ENCODE results near the gene MTERF2. TPM values are rescaled to one million over a fixed set of nuclear protein-coding genes. Genes with fewer than 3 reads are reported as not detected.
A peak's percentile ranks its signal among the peaks of the same experiment; 100 is the strongest.

The MTERF2 gene
- total and polyA plus RNA-seq, 2 of the 13 experiments (the other 11 are each of a cell fraction or from before 2014, with no cell fraction given), result 8.0 to 11.6 TPM

DNA sequence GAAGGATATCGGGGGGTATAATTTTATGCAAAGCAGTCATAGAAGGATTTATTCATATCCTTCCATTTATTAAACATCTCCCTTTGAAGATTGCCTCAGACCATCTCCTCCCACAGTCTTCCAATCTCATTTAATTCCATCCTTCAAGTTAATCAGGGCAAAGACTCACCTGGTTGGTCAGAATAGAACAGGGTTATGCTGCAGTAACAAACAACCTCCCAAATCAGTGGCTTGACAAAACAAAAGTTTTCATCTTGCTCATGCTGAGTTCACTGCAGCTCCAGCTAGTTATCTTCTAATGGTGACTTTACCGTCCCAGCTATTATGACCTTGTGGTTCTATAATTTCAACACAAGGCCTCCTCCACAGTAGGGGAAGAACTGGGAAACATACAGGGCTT, 48.8 kb upstream of the MTERF2 start:
- DNase-seq (ENCODE audit: low spot score) (no peak), FAIRE-seq (no peak), ATAC-seq (no peak)
- ChIA-PET CTCF (ENCODE audit: low intra/inter-chr PET ratio, low total read pairs) (no interaction called here), POLR2A (no interaction called here)
- no peaks in the 10 kb centered on the region for H3K36me3 ChIP-seq (replicated peaks in 1 of 2; ENCODE audit: control insufficient read depth in 1 of 2, insufficient read depth in 2 of 2, low read length in 2 of 2)
- H3K4me3 ChIP-seq (replicated peaks in 1 of 3; ENCODE audit: insufficient read depth in 1 of 3, low read depth in 2 of 3, low read length in 3 of 3), result no peak overlapping the region
- no peak overlapping the region for H3K27ac ChIP-seq (ENCODE audit: extremely low read length, insufficient read depth, low read length)
- H3K9ac ChIP-seq (ENCODE audit: insufficient read depth, low read depth, low read length), result no peak overlapping the region
- 95% methylated on average over 2 of the region's 2 CpGs for WGBS (ENCODE audit: low lambda C conversion rate)
- H3K4me2 ChIP-seq (ENCODE audit: low read depth, low read length), result no peak overlapping the region
- no peaks in the 10 kb centered on the region for H4K20me1 ChIP-seq (ENCODE audit: insufficient read depth, low read length)
- no peaks in the 10 kb centered on the region for H3K9me3 ChIP-seq (ENCODE audit: low read length)
- TF ChIP-seq ZFP90 (CRISPR knock-in tag; IDR thresholded peaks at IDR 0.05; ENCODE audit: borderline replicate concordance), result no peak
- TF ChIP-seq PPARG (CRISPR knock-in tag; conservative IDR thresholded peaks at IDR 0.05), result no peak
- TF ChIP-seq ZNF12 (CRISPR knock-in tag; IDR thresholded peaks at IDR 0.05), result peak; percentile 81; the same call in 1 of the 2 replicates
- no peaks in the 10 kb centered on the region for H3K27me3 ChIP-seq (ENCODE audit: control insufficient read depth in 1 of 2, insufficient read depth in 2 of 2, low read length in 2 of 2)
- peaks cover 2% of the 10 kb centered on the region for H3K79me2 ChIP-seq (ENCODE audit: insufficient read depth, low read length)
- intact Hi-C loops (cut with micrococcal nuclease; ENCODE audit: unreplicated experiment), result no loop called here
- no TSS peak for BruUV-seq (replicated peaks)
- H2AFZ ChIP-seq (ENCODE audit: low read length), result no peak overlapping the region
- no peaks in the 10 kb centered on the region for H3K4me1 ChIP-seq (ENCODE audit: insufficient read depth, low read length)
- in situ Hi-C loops (cut with HindIII; ENCODE audit: extremely low pct_ligation_motif_present, low pct_unique_long_range_greater_than_20kb), result no loop called here

GRCh38 chr12:107033758-107034739, 47.1 kb upstream of the MTERF2 start:
- ChIA-PET POLR2A (no interaction called here), CTCF (ENCODE audit: low intra/inter-chr PET ratio, low total read pairs) (no interaction called here)
- Histone ChIP-seq H2AFZ (ENCODE audit: low read length) (no peak overlapping the region), H3K27me3 (ENCODE audit: control insufficient read depth in 1 of 2, insufficient read depth in 2 of 2, low read length in 2 of 2) (no peaks in the 10 kb centered on the region), H3K4me3 (replicated peaks in 1 of 3; ENCODE audit: insufficient read depth in 1 of 3, low read depth in 2 of 3, low read length in 3 of 3) (no peak overlapping the region), H3K9ac (ENCODE audit: insufficient read depth, low read depth, low read length) (no peak overlapping the region), H3K4me2 (ENCODE audit: low read depth, low read length) (no peak overlapping the region), H4K20me1 (ENCODE audit: insufficient read depth, low read length) (no peaks in the 10 kb centered on the region), H3K36me3 (replicated peaks in 1 of 2; ENCODE audit: control insufficient read depth in 1 of 2, insufficient read depth in 2 of 2, low read length in 2 of 2) (no peaks in the 10 kb centered on the region), H3K27ac (ENCODE audit: extremely low read length, insufficient read depth, low read length) (no peak overlapping the region), H3K9me3 (ENCODE audit: low read length) (no peaks in the 10 kb centered on the region), H3K79me2 (ENCODE audit: insufficient read depth, low read length) (peaks cover 5% of the 10 kb centered on the region), H3K4me1 (ENCODE audit: insufficient read depth, low read length) (peaks cover 4% of the 10 kb centered on the region; the same call in 1 of the 2 replicates)
- DNase-seq (ENCODE audit: low spot score), result no peak
- ATAC-seq, result no peak
- WGBS (ENCODE audit: low lambda C conversion rate), result 95% methylated on average over 9 of the region's 9 CpGs
- BruUV-seq (replicated peaks), result no TSS peak
- intact Hi-C loops (cut with micrococcal nuclease; ENCODE audit: unreplicated experiment), result no loop called here
- no peak for FAIRE-seq
- in situ Hi-C loops (cut with HindIII; ENCODE audit: extremely low pct_ligation_motif_present, low pct_unique_long_range_greater_than_20kb), result no loop called here
- TF ChIP-seq ZNF235 (CRISPR knock-in tag; IDR thresholded peaks at IDR 0.05; ENCODE audit: borderline replicate concordance) (no peak), SMARCC2 (IDR thresholded peaks at IDR 0.05) (no peak), WIZ (CRISPR knock-in tag; IDR thresholded peaks at IDR 0.05) (no peak), REL (CRISPR knock-in tag; conservative IDR thresholded peaks at IDR 0.05) (no peak), MTF2 (CRISPR knock-in tag; IDR thresholded peaks at IDR 0.05; ENCODE audit: borderline replicate concordance) (no peak), ZNF260 (CRISPR knock-in tag; IDR thresholded peaks at IDR 0.05; ENCODE audit: borderline replicate concordance, low read depth) (no peak), RBM39 (IDR thresholded peaks at IDR 0.05; ENCODE audit: low read depth, low read length, poor library complexity, severe bottlenecking) (no peak), ZNF781 (CRISPR knock-in tag; IDR thresholded peaks at IDR 0.05; ENCODE audit: borderline replicate concordance, not compliant biosample characterization) (no peak)
- TF ChIP-seq, protein P1, sequence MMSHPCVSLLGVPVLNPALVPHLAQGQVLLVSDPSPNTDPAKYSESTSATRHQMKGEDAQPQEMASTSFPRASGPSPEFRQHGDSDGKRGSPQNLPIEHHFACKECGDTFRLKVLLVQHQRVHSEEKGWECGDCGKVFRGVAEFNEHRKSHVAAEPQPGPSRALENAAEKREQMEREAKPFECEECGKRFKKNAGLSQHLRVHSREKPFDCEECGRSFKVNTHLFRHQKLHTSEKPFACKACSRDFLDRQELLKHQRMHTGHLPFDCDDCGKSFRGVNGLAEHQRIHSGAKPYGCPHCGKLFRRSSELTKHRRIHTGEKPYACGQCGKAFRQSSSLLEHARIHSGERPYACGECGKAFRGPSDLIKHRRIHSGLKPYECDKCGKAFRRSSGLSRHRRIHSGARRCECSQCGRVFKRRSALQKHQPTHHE (CRISPR knock-in tag; IDR thresholded peaks at IDR 0.05; ENCODE audit: borderline replicate concordance), result no peak
- TF ChIP-seq, protein P2, sequence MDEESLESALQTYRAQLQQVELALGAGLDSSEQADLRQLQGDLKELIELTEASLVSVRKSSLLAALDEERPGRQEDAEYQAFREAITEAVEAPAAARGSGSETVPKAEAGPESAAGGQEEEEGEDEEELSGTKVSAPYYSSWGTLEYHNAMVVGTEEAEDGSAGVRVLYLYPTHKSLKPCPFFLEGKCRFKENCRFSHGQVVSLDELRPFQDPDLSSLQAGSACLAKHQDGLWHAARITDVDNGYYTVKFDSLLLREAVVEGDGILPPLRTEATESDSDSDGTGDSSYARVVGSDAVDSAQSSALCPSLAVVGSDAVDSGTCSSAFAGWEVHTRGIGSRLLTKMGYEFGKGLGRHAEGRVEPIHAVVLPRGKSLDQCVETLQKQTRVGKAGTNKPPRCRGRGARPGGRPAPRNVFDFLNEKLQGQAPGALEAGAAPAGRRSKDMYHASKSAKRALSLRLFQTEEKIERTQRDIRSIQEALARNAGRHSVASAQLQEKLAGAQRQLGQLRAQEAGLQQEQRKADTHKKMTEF (CRISPR knock-in tag; IDR thresholded peaks at IDR 0.05), result no peak
- TF ChIP-seq, protein P3, sequence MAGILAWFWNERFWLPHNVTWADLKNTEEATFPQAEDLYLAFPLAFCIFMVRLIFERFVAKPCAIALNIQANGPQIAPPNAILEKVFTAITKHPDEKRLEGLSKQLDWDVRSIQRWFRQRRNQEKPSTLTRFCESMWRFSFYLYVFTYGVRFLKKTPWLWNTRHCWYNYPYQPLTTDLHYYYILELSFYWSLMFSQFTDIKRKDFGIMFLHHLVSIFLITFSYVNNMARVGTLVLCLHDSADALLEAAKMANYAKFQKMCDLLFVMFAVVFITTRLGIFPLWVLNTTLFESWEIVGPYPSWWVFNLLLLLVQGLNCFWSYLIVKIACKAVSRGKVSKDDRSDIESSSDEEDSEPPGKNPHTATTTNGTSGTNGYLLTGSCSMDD (CRISPR knock-in tag; IDR thresholded peaks at IDR 0.05), result no peak
